HepG2 (cell line): ENCODE results near the gene NUP35.

Experiments used
- CBX1 ChIP-seq: IDR thresholded peaks from one replicate; pipeline ENCODE4 v1.6.1; 2016; ENCODE audit warnings: antibody characterized with exemption, low read depth
- CHCHD3 ChIP-seq: sonication (generic); formaldehyde crosslinking; IDR thresholded peaks from 2 replicates; pipeline ENCODE4 v1.8.0; 2022; ENCODE audit warnings: mild to moderate bottlenecking, missing genetic modification reagents, moderate library complexity
- DNMT1 ChIP-seq: sonication (generic); formaldehyde crosslinking; IDR thresholded peaks from 2 replicates; pipeline ENCODE4 v1.5.1; 2020; ENCODE audit warnings: mild to moderate bottlenecking, missing genetic modification reagents
- RFX5 ChIP-seq: IDR thresholded peaks from 2 replicates; pipeline ENCODE4 v1.6.1; 2011; ENCODE audit warnings: low read depth, low read length, improper control_type of control experiment
- SMYD3 ChIP-seq: sonication (generic); formaldehyde crosslinking; IDR thresholded peaks from 2 replicates; pipeline ENCODE4 v1.8.1; 2023; ENCODE audit warnings: mild to moderate bottlenecking, missing genetic modification reagents
- TBL1XR1 ChIP-seq: fragments of 150-350 bp; IDR thresholded peaks from 2 replicates; pipeline ENCODE4 v1.6.1; 2014; ENCODE audit warnings: borderline replicate concordance, low read length; ENCODE audit not compliant: partially characterized antibody
- U2AF1 ChIP-seq: fragments of 200-400 bp; formaldehyde crosslinking; optimal IDR thresholded peaks from 2 replicates; pipeline ENCODE3; 2017; ENCODE audit warnings: mild to moderate bottlenecking, low read depth, low read length
- TF ChIP-seq, protein P1 (sequence below): sonication (generic); formaldehyde crosslinking; IDR thresholded peaks from 2 replicates; pipeline ENCODE4 v1.5.0; 2020; ENCODE audit warnings: mild to moderate bottlenecking, missing genetic modification reagents, moderate library complexity
- TF ChIP-seq, protein P2 (sequence below): sonication (generic); formaldehyde crosslinking; IDR thresholded peaks from 2 replicates; pipeline ENCODE4 v1.8.0; 2022; ENCODE audit warnings: mild to moderate bottlenecking, missing genetic modification reagents; ENCODE audit not compliant: insufficient replicate concordance
- TF ChIP-seq, protein P3 (sequence below): sonication (generic); formaldehyde crosslinking; IDR thresholded peaks from 2 replicates; pipeline ENCODE4 v1.8.0; 2022; ENCODE audit warnings: low read depth, missing genetic modification reagents
- TF ChIP-seq, protein P4 (sequence below): sonication (generic); formaldehyde crosslinking; IDR thresholded peaks from 2 replicates; pipeline ENCODE4 v1.5.0; 2020; ENCODE audit warnings: missing genetic modification reagents
- TF ChIP-seq, protein P5 (sequence below): sonication (generic); formaldehyde crosslinking; IDR thresholded peaks from 2 replicates; pipeline ENCODE4 v1.4.0; 2020; ENCODE audit warnings: mild to moderate bottlenecking, missing genetic modification reagents

DNA sequence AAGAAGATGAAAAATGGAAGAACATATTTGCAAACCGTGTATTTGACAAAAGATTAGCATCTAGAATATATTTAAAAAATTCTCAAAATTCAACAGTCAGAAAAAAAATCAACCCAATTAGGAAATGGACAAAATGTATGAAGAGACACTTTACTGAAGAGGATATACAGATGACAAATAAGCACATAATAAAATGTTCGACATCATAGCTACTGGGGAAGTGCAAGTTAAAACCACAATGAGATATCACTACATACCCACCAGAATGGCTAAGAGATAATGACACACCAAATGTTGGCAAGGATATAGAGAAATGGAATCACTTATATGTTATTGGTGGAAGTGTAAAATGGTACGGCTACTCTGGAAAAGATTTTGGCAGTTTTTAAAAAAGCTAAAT is 11.7 kb upstream of the NUP35 start:
- TF ChIP-seq SMYD3: no peak
- TF ChIP-seq, protein P1, sequence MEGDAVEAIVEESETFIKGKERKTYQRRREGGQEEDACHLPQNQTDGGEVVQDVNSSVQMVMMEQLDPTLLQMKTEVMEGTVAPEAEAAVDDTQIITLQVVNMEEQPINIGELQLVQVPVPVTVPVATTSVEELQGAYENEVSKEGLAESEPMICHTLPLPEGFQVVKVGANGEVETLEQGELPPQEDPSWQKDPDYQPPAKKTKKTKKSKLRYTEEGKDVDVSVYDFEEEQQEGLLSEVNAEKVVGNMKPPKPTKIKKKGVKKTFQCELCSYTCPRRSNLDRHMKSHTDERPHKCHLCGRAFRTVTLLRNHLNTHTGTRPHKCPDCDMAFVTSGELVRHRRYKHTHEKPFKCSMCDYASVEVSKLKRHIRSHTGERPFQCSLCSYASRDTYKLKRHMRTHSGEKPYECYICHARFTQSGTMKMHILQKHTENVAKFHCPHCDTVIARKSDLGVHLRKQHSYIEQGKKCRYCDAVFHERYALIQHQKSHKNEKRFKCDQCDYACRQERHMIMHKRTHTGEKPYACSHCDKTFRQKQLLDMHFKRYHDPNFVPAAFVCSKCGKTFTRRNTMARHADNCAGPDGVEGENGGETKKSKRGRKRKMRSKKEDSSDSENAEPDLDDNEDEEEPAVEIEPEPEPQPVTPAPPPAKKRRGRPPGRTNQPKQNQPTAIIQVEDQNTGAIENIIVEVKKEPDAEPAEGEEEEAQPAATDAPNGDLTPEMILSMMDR (CRISPR knock-in tag): no peak
- TF ChIP-seq, protein P2, sequence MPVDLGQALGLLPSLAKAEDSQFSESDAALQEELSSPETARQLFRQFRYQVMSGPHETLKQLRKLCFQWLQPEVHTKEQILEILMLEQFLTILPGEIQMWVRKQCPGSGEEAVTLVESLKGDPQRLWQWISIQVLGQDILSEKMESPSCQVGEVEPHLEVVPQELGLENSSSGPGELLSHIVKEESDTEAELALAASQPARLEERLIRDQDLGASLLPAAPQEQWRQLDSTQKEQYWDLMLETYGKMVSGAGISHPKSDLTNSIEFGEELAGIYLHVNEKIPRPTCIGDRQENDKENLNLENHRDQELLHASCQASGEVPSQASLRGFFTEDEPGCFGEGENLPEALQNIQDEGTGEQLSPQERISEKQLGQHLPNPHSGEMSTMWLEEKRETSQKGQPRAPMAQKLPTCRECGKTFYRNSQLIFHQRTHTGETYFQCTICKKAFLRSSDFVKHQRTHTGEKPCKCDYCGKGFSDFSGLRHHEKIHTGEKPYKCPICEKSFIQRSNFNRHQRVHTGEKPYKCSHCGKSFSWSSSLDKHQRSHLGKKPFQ (CRISPR knock-in tag): no peak
- TF ChIP-seq DNMT1 (CRISPR knock-in tag): no peak
- TF ChIP-seq RFX5: no peak
- TF ChIP-seq, protein P3, sequence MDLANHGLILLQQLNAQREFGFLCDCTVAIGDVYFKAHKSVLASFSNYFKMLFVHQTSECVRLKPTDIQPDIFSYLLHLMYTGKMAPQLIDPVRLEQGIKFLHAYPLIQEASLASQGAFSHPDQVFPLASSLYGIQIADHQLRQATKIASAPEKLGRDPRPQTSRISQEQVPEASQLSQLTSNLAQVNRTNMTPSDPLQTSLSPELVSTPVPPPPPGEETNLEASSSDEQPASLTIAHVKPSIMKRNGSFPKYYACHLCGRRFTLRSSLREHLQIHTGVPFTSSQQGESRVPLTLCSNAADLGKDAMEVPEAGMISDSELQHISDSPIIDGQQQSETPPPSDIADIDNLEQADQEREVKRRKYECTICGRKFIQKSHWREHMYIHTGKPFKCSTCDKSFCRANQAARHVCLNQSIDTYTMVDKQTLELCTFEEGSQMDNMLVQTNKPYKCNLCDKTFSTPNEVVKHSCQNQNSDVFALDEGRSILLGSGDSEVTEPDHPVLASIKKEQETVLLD (CRISPR knock-in tag): no peak
- TF ChIP-seq U2AF1: no peak
- TF ChIP-seq CBX1: no peak
- no peak for TF ChIP-seq CHCHD3
- TF ChIP-seq, protein P4, sequence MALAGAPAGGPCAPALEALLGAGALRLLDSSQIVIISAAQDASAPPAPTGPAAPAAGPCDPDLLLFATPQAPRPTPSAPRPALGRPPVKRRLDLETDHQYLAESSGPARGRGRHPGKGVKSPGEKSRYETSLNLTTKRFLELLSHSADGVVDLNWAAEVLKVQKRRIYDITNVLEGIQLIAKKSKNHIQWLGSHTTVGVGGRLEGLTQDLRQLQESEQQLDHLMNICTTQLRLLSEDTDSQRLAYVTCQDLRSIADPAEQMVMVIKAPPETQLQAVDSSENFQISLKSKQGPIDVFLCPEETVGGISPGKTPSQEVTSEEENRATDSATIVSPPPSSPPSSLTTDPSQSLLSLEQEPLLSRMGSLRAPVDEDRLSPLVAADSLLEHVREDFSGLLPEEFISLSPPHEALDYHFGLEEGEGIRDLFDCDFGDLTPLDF (CRISPR knock-in tag): no peak
- no peak for TF ChIP-seq TBL1XR1
- TF ChIP-seq, protein P5, sequence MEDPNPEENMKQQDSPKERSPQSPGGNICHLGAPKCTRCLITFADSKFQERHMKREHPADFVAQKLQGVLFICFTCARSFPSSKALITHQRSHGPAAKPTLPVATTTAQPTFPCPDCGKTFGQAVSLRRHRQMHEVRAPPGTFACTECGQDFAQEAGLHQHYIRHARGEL: no peak
